Uterus (tissue), 2 donors: ENCODE results near the gene CAPZA2.

ENCODE experiments used
- CTCF ChIP-seq, 4 experiments: fragments of 200-600 bp in 2 of 4; fragments of 450-650 bp in 2 of 4; sonication (generic) in 2 of 4; IDR thresholded peaks; one replicate each; pipeline ENCODE4 v1.5.1; 2016 to 2019; ENCODE audit warnings: antibody characterized with exemption in 4 of 4, mild to moderate bottlenecking in 2 of 4, moderate library complexity in 1 of 4
- POLR2A ChIP-seq, 2 donors: fragments of 450-650 bp; IDR thresholded peaks; one replicate each; pipeline ENCODE4 v1.6.1; 2016; ENCODE audit warnings: antibody characterized with exemption in 2 of 2, mild to moderate bottlenecking in 1 of 2, moderate library complexity in 1 of 2

- TF ChIP-seq POLR2A (IDR thresholded peaks at IDR 0.05) (no peak), CTCF (IDR thresholded peaks at IDR 0.05) (no peak)
Measured at GRCh38 chr7:116884691-116885090, 22.3 kb downstream of the CAPZA2 start.
